Measurements from ENCODE around the gene CDK11B. TPM values are rescaled to one million over a fixed set of nuclear protein-coding genes. Genes with fewer than 3 reads are reported as not detected.
A peak's percentile ranks its signal among the peaks of the same experiment; 100 is the strongest.
"Not testable (repeated sequence)": the region's sequence is repeated elsewhere in the genome, so short reads cannot be mapped to it uniquely, and the experiment has no call there.

CDK11B gene
- total RNA-seq, 2 donors from 2014 or later, result 19.1 to 34.4 TPM

DNA sequence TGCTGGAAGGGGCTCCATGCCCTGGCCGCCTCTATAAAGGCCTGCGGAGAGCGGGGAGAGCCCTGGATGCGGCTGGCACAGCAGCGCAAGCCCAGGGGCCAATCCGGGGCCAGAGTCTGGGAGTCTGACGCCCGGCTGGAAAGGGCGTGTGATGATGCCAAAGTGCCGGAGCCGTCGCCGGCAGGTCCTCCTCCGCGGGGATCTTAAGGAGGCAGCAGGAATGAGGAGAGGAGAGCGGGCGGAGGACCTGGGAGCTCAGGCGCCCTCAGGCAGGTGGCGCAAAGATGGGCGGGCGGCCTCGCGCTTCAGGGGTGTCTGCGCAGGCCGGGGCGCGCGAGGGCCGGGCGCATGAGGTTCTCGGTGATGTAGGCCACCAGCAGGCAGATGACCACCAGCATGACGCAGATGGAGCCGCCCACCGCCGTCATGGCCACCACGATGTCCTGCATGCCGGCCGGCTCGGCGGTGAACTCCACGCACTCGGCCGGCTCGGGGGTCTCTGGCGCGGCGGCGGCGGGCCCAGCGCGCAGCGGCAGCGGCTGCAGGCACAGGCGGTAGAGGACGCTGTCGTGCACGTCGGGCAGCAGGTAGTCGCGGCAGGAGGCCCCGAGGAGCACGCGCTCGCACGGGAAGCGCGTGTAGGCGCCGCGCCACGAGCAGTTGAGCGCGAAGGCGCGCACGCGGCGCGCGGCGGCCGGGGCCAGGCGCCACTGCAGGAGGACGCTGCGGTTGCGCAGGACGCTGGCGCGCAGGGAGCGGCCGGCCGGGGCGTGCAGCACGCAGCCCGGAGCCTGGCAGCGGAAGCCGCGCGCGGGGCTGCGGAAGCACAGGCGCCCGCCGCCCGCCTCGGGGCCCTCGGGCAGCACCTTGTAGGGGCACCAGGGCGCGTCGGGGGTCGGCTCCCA lies 59.5 kb downstream of the CDK11B start:
- Mint-ChIP-seq H3K27ac (peak overlapping the region; percentile 63), H3K36me3 (ENCODE audit: low read depth) (no peaks in the 10 kb centered on the region), H3K4me1 (no peaks in the 10 kb centered on the region), H3K27me3 (no peaks in the 10 kb centered on the region), H3K9me3 (no peaks in the 10 kb centered on the region), H3K4me3 (peak overlapping the region; percentile 79)
- peak; percentile 67 for ATAC-seq (replicated peaks)

DNA sequence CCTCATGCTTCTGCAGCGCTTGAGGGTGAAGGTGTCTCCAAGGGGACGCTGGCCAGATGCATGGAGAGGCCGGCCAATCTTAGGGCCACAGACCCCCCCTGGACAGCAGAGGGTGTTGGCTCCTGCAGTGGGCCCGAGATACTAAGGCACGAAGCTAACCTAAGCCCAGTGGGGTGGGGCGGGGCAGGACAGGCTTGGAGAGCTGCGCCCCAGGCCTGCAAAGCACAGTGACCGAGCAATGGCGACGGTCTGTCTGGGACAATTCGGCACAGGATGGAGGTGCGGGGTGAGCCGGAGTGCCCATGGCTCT lies 60.1 kb downstream of the CDK11B start:
- H3K27me3 Mint-ChIP-seq, result no peaks in the 10 kb centered on the region
- peak overlapping the region; percentile 79 for H3K4me3 Mint-ChIP-seq
- H3K9me3 Mint-ChIP-seq, result no peaks in the 10 kb centered on the region
- no peaks in the 10 kb centered on the region for H3K4me1 Mint-ChIP-seq
- H3K36me3 Mint-ChIP-seq (ENCODE audit: low read depth), result no peaks in the 10 kb centered on the region
- H3K27ac Mint-ChIP-seq, result peak overlapping the region; percentile 63
- ATAC-seq (replicated peaks), result no peak

DNA sequence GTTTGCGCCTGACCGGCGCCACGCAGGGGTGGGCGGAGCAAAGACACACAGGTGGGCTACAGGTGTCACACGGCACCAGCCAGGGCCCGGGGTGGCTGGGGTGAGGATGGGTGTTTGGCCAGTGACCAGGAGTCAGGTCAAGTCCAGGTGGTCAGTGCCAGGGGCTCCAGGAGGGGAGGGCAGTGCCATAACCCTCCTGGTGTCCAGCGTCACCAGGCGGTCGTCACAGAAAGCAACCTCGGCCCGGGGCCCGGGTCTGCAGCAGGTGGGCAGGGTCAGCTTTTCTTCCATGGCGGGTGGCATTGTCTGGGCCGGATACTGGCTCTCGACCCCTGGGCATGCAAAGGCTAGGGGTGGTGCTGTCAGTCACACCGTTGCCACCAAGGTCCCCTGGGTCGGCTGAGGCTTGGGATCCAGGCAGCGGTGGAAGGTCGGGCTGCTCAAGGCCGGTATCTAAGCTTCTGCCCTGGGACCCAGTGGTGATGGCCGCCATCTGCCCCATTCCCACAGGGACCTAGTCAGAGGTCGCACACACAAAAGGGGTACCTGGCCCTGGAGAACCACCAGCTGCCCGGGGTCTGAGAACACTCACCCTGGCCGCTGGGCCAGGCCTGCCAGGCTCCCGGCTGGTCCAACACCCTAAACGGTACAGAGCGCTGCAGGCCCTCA lies 60.6 kb downstream of the CDK11B start:
- Mint-ChIP-seq H3K27ac (no peak overlapping the region), H3K4me3 (peak overlapping the region; percentile 79), H3K9me3 (no peaks in the 10 kb centered on the region), H3K27me3 (no peaks in the 10 kb centered on the region), H3K4me1 (no peaks in the 10 kb centered on the region), H3K36me3 (ENCODE audit: low read depth) (no peaks in the 10 kb centered on the region)
- no peak for ATAC-seq (replicated peaks)

GRCh38 chr1:1597275-1597930 lies 61.4 kb downstream of the CDK11B start:
- no peaks in the 10 kb centered on the region for H3K27me3 Mint-ChIP-seq
- no peak overlapping the region for H3K27ac Mint-ChIP-seq
- no peaks in the 10 kb centered on the region for H3K9me3 Mint-ChIP-seq
- H3K4me3 Mint-ChIP-seq, result peak overlapping the region; percentile 28
- no peaks in the 10 kb centered on the region for H3K4me1 Mint-ChIP-seq
- ATAC-seq (replicated peaks), result no peak
- no peaks in the 10 kb centered on the region for H3K36me3 Mint-ChIP-seq (ENCODE audit: low read depth)

DNA sequence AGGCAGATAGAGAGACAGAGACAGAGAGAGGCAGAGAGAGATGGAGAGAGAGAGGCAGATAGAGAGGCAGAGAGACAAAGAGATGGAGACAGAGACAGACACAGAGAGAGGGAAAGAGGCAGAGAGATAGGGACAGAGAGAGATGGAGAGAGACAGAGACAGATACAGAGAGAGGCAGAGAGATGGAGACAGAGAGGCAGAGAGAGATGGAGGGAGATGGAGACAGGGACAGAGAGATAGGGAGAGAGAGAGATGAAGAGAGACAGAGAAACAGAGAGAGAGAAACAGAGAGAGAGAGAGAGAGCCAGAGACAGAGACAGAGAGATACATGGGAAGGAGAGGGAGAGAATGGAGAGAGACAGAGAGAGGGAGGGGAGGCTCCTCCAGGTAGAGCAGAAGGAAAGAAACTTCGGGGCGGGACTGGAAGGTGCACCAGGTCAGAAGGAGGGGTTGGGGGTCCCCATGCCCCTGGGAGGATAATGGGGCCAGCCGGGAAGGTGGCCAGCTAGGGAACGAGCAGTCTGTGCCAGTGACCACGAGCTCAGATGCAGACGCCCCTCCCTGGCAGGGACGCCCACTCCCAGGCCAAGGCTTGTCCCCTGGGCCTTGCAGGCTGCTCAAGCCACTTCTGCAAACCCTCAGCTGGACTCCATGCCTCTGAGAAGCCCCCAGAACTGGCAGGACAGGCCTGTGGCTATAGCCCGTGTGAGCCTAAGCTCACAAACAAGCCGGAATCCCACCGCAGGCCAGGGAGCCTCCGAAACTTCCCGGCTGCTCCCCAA lies 62.1 kb downstream of the CDK11B start:
- H3K4me3 Mint-ChIP-seq, result no peak overlapping the region
- no peaks in the 10 kb centered on the region for H3K4me1 Mint-ChIP-seq
- no peaks in the 10 kb centered on the region for H3K27me3 Mint-ChIP-seq
- no peaks in the 10 kb centered on the region for H3K9me3 Mint-ChIP-seq
- H3K27ac Mint-ChIP-seq, result no peak overlapping the region
- no peak for ATAC-seq (replicated peaks)
- H3K36me3 Mint-ChIP-seq (ENCODE audit: low read depth), result no peaks in the 10 kb centered on the region

- not testable (repeated sequence) for H3K9me3 Mint-ChIP-seq; H3K4me3 Mint-ChIP-seq; ATAC-seq (replicated peaks); H3K27ac Mint-ChIP-seq; H3K27me3 Mint-ChIP-seq; H3K36me3 Mint-ChIP-seq (ENCODE audit: low read depth); H3K4me1 Mint-ChIP-seq
These were observed 63.5 kb downstream of the CDK11B start for GRCh38 chr1:1595341-1595740.

GRCh38 chr1:1594602-1595260 lies 64.1 kb downstream of the CDK11B start:
- Mint-ChIP-seq H3K9me3 (no peaks in the 10 kb centered on the region), H3K4me1 (no peaks in the 10 kb centered on the region), H3K27ac (no peak overlapping the region), H3K4me3 (no peak overlapping the region), H3K36me3 (ENCODE audit: low read depth) (no peaks in the 10 kb centered on the region), H3K27me3 (no peaks in the 10 kb centered on the region)
- no peak for ATAC-seq (replicated peaks)

- Mint-ChIP-seq H3K4me1 (no peaks in the 10 kb centered on the region), H3K4me3 (no peak overlapping the region), H3K27ac (no peak overlapping the region), H3K36me3 (ENCODE audit: low read depth) (no peaks in the 10 kb centered on the region), H3K27me3 (no peaks in the 10 kb centered on the region), H3K9me3 (no peaks in the 10 kb centered on the region)
- no peak for ATAC-seq (replicated peaks)
These were observed 64.8 kb downstream of the CDK11B start for GRCh38 chr1:1593834-1594601.

DNA sequence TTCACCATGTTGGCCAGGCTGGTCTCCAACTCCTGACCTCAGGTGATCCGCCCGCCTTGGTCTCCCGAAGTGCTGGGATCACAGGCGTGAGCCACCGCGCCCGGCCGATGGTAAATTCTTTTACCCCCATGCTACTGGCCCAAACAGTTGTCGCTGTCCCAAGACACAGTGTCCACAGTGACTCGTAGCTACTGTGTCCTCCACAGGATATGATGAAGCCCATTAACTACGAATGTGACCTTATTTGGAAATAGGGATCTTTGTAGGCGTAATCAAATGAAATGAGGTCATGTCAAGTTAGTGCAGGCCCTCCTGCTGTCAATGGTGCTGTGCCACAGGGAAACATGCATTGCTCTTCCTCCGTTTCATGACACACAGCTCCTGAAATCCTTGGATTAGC lies 67.4 kb downstream of the CDK11B start:
- ATAC-seq (replicated peaks), result no peak
- no peak overlapping the region for H3K27ac Mint-ChIP-seq
- H3K4me3 Mint-ChIP-seq, result no peak overlapping the region
- H3K9me3 Mint-ChIP-seq, result no peaks in the 10 kb centered on the region
- H3K36me3 Mint-ChIP-seq (ENCODE audit: low read depth), result no peaks in the 10 kb centered on the region
- H3K4me1 Mint-ChIP-seq, result no peaks in the 10 kb centered on the region
- no peaks in the 10 kb centered on the region for H3K27me3 Mint-ChIP-seq

Other genes with a start within 250 kb of the CDK11B start
- not detected for gene ANKRD65, start 237.7 kb downstream of the CDK11B start, total RNA-seq
- gene VWA1, start 223.3 kb downstream of the CDK11B start, total RNA-seq, result 1 to 10 TPM in 1 of 2 donors, under 1 TPM in 1; 0.84 to 6.2 TPM
- 1 to 10 TPM; 1.4 to 2.1 TPM for gene ATAD3C, start 209.3 kb downstream of the CDK11B start, total RNA-seq
- 10 to 100 TPM; 24.6 to 55.5 TPM for gene ATAD3B, start 187.2 kb downstream of the CDK11B start, total RNA-seq
- gene ATAD3A, start 146.8 kb downstream of the CDK11B start, total RNA-seq, result 10 to 100 TPM; 24.2 to 56.8 TPM
- 1 to 10 TPM; 2.1 to 2.3 TPM for gene TMEM240, start 118.4 kb downstream of the CDK11B start, total RNA-seq
- 100 to 1,000 TPM in 1 of 2 donors, 10 to 100 TPM in 1; 75.6 to 133 TPM for gene SSU72, start 84.1 kb downstream of the CDK11B start, total RNA-seq
- gene FNDC10, start 58.9 kb downstream of the CDK11B start, total RNA-seq, result 1 to 10 TPM; 1.1 to 1.4 TPM
- 10 to 100 TPM; 42.7 to 83.5 TPM for gene MIB2, start 43.5 kb downstream of the CDK11B start, total RNA-seq
- 1 to 10 TPM; 1.8 to 6.5 TPM for gene MMP23B, start 26.8 kb downstream of the CDK11B start, total RNA-seq
- gene SLC35E2B, start 33.8 kb upstream of the CDK11B start, total RNA-seq, result 10 to 100 TPM; 31.4 to 38.5 TPM
- gene CDK11A, start 65.4 kb upstream of the CDK11B start, total RNA-seq, result 10 to 100 TPM; 51.8 to 65.6 TPM
- 10 to 100 TPM; 39.0 to 90.2 TPM for gene NADK, start 119.5 kb upstream of the CDK11B start, total RNA-seq
- 100 to 1,000 TPM; 266 to 410 TPM for gene GNB1, start 232.1 kb upstream of the CDK11B start, total RNA-seq

Measured in activated T-helper 17 cell treated with anti-CD3 and anti-CD28 coated beads, Interleukin-2, amount 50 U/mL, for 72 hours (primary cell).